Esophagus muscularis mucosa (tissue), 3 donors: Measurements from ENCODE around the gene CCDC9B.

ENCODE experiments used
- CTCF ChIP-seq, 3 experiments: fragments of 200-600 bp in 2 of 3; fragments of 450-650 bp in 1 of 3; sonication (generic) in 2 of 3; IDR thresholded peaks; one replicate each; pipeline ENCODE4 v1.5.1; 2017 to 2019; ENCODE audit warnings: antibody characterized with exemption in 3 of 3, mild to moderate bottlenecking in 2 of 3, moderate library complexity in 1 of 3
- POLR2AphosphoS5 ChIP-seq, 2 donors: sonication (generic); formaldehyde crosslinking; IDR thresholded peaks; one replicate each; pipeline ENCODE4 v1.6.1; 2017; ENCODE audit warnings: antibody characterized with exemption in 2 of 2

GRCh38 chr15:40349163-40349562 is 8.4 kb upstream of the CCDC9B start:
- TF ChIP-seq CTCF (IDR thresholded peaks at IDR 0.05): no peak
- TF ChIP-seq POLR2AphosphoS5 (IDR thresholded peaks at IDR 0.05): no peak
